ENCODE measurements around the gene TRIO.

GRCh38 chr5:14464096-14464495 lies 321.0 kb downstream of the TRIO start:
- TF ChIP-seq POLR2A (IDR thresholded peaks at IDR 0.05; ENCODE audit: low read depth) (no peak), CTCF (IDR thresholded peaks at IDR 0.05) (no peak)
